Measurements from ENCODE around the gene NCOA7.

NCOA7 gene

DNA sequence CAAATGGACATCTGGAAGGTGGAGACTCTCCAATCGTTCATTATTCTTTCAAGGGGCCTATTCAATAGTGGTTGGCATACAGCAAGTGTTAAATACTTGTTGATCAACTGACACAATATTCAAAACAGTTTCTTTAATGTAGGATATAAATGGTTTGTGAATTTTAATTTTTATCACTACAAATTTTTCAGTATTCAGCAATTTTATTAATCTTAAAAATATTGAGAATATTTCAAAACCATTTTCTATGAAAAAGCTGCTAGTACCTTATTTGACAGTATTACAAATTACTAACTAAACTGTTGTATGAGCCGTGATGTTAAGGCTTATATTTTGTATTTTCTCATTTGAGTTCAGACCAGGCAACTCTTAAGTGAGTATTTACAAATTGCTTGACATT lies 32.4 kb downstream of the NCOA7 start:
- Histone ChIP-seq H3K4me3 (IDR thresholded peaks at IDR 0.05; ENCODE audit: insufficient read depth, low read depth, low read length) (no peak overlapping the region), H3K36me3 (ENCODE audit: insufficient read depth) (no peaks in the 10 kb centered on the region), H4K20me1 (ENCODE audit: insufficient read depth) (no peaks in the 10 kb centered on the region), H3K4me1 (ENCODE audit: low read depth, poor library complexity, severe bottlenecking) (no peaks in the 10 kb centered on the region), H3K4me2 (no peak overlapping the region), H3K79me2 (ENCODE audit: insufficient read depth, low read depth) (no peaks in the 10 kb centered on the region), H3K27me3 (ENCODE audit: insufficient read depth, low read depth) (no peaks in the 10 kb centered on the region), H3K27ac (no peak overlapping the region), H2AFZ (ENCODE audit: low read depth) (no peak overlapping the region), H3K9ac (no peak overlapping the region)
- TF ChIP-seq, protein P1, sequence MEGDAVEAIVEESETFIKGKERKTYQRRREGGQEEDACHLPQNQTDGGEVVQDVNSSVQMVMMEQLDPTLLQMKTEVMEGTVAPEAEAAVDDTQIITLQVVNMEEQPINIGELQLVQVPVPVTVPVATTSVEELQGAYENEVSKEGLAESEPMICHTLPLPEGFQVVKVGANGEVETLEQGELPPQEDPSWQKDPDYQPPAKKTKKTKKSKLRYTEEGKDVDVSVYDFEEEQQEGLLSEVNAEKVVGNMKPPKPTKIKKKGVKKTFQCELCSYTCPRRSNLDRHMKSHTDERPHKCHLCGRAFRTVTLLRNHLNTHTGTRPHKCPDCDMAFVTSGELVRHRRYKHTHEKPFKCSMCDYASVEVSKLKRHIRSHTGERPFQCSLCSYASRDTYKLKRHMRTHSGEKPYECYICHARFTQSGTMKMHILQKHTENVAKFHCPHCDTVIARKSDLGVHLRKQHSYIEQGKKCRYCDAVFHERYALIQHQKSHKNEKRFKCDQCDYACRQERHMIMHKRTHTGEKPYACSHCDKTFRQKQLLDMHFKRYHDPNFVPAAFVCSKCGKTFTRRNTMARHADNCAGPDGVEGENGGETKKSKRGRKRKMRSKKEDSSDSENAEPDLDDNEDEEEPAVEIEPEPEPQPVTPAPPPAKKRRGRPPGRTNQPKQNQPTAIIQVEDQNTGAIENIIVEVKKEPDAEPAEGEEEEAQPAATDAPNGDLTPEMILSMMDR (conservative IDR thresholded peaks at IDR 0.05; ENCODE audit: low read depth, low read length), result no peak

- no peak overlapping the region for H3K4me2 ChIP-seq
- no peak overlapping the region for H2AFZ ChIP-seq (ENCODE audit: low read depth)
- H3K27ac ChIP-seq, result no peak overlapping the region
- H3K27me3 ChIP-seq (ENCODE audit: insufficient read depth, low read depth), result no peaks in the 10 kb centered on the region
- no peaks in the 10 kb centered on the region for H3K79me2 ChIP-seq (ENCODE audit: insufficient read depth, low read depth)
- no peaks in the 10 kb centered on the region for H4K20me1 ChIP-seq (ENCODE audit: insufficient read depth)
- TF ChIP-seq, protein P1 (conservative IDR thresholded peaks at IDR 0.05; ENCODE audit: low read depth, low read length), result no peak
- no peaks in the 10 kb centered on the region for H3K4me1 ChIP-seq (ENCODE audit: low read depth, poor library complexity, severe bottlenecking)
- no peak overlapping the region for H3K4me3 ChIP-seq (IDR thresholded peaks at IDR 0.05; ENCODE audit: insufficient read depth, low read depth, low read length)
- no peaks in the 10 kb centered on the region for H3K36me3 ChIP-seq (ENCODE audit: insufficient read depth)
- H3K9ac ChIP-seq, result no peak overlapping the region
Observed at GRCh38 chr6:125824946-125825771, 34.4 kb downstream of the NCOA7 start.

GRCh38 chr6:125826695-125827463 lies 36.1 kb downstream of the NCOA7 start:
- Histone ChIP-seq H3K27ac (no peak overlapping the region), H3K9ac (no peak overlapping the region), H2AFZ (ENCODE audit: low read depth) (no peak overlapping the region), H3K4me3 (IDR thresholded peaks at IDR 0.05; ENCODE audit: insufficient read depth, low read depth, low read length) (no peak overlapping the region), H4K20me1 (ENCODE audit: insufficient read depth) (no peaks in the 10 kb centered on the region), H3K79me2 (ENCODE audit: insufficient read depth, low read depth) (no peaks in the 10 kb centered on the region), H3K4me2 (no peak overlapping the region), H3K4me1 (ENCODE audit: low read depth, poor library complexity, severe bottlenecking) (no peaks in the 10 kb centered on the region), H3K36me3 (ENCODE audit: insufficient read depth) (no peaks in the 10 kb centered on the region), H3K27me3 (ENCODE audit: insufficient read depth, low read depth) (no peaks in the 10 kb centered on the region)
- TF ChIP-seq, protein P1 (conservative IDR thresholded peaks at IDR 0.05; ENCODE audit: low read depth, low read length), result no peak

DNA sequence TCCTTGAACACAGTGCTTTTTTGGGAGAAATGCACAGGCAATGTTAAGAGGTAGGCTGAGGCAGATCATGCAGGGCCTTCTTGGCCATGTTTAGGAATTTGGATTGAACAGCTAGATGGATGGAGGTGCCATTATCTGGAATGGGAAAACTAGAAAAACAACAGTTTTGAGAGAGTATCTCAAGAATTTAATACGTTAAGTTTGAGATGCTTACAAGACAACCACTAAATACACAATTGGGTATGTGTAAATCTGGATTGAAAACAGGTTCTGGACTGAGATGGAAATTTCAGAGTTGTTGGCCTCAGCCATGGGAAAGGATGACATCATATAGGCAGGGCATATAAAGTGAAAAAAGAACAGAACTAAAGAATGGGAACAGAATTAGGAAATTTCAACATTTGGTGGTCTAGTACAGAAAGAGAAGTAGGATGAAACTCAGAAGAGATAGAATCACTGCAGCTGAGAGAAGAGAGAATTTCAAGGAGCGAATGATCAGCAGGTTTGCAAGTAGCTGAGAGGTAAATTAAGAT lies 37.1 kb downstream of the NCOA7 start:
- no peak overlapping the region for H3K27ac ChIP-seq
- no peaks in the 10 kb centered on the region for H3K27me3 ChIP-seq (ENCODE audit: insufficient read depth, low read depth)
- no peak overlapping the region for H3K4me3 ChIP-seq (IDR thresholded peaks at IDR 0.05; ENCODE audit: insufficient read depth, low read depth, low read length)
- no peak overlapping the region for H2AFZ ChIP-seq (ENCODE audit: low read depth)
- no peaks in the 10 kb centered on the region for H3K36me3 ChIP-seq (ENCODE audit: insufficient read depth)
- no peak overlapping the region for H3K4me2 ChIP-seq
- no peaks in the 10 kb centered on the region for H4K20me1 ChIP-seq (ENCODE audit: insufficient read depth)
- TF ChIP-seq, protein P1 (conservative IDR thresholded peaks at IDR 0.05; ENCODE audit: low read depth, low read length), result no peak
- H3K4me1 ChIP-seq (ENCODE audit: low read depth, poor library complexity, severe bottlenecking), result no peaks in the 10 kb centered on the region
- no peak overlapping the region for H3K9ac ChIP-seq
- H3K79me2 ChIP-seq (ENCODE audit: insufficient read depth, low read depth), result no peaks in the 10 kb centered on the region
